ENCODE results near the gene HNRNPA0. TPM values are rescaled to one million over a fixed set of nuclear protein-coding genes. Genes with fewer than 3 reads are reported as not detected.

Gene HNRNPA0
- total RNA-seq, 1 experiment from 2014 or later = 38.9 TPM

DNA sequence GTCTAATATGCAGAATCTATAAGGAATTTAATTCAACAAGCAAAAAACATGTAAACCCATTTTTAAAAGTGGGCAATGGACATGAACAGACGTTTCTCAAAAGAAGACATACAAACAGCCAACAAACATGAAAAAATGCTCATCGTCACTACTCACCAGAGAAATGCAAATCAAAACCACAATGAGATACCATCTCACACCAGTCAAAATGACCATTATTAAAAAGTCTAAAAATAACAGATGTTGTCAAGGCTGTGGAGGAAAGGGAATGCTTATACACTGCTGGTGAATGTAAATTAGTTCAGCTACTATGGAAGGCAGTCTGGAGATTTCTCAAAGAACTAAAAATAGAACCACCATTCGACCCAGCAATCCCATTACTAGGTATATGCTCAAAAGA is 15.2 kb downstream of the HNRNPA0 start:
- no peak overlapping the region for H2AFZ ChIP-seq (ENCODE audit: low read depth, low read length, poor library complexity, severe bottlenecking)
- H3K9me2 ChIP-seq (ENCODE audit: insufficient read depth) = no peaks in the 10 kb centered on the region
- DNase-seq (ENCODE audit: low read depth, low spot score) = no peak
- CTCF ChIA-PET = interaction anchor here (6.0 kb wide), 1 partner anchor 78 kb away, joined by 83 read pairs; no protein-coding TSS in a partner anchor
- no peaks in the 10 kb centered on the region for H3K9me3 ChIP-seq (ENCODE audit: control insufficient read depth in 1 of 2, insufficient read depth in 1 of 2, low read depth in 1 of 2, low read length in 2 of 2)
- intact Hi-C loops (cut with micrococcal nuclease) = no loop called here
- H3K9ac ChIP-seq (ENCODE audit: low read length) = no peak overlapping the region
- H3K27ac ChIP-seq (ENCODE audit: low read depth, low read length) = no peak overlapping the region
- H3K4me1 ChIP-seq (ENCODE audit: control insufficient read depth in 1 of 2, insufficient read depth in 2 of 2, low read length in 2 of 2) = no peaks in the 10 kb centered on the region
- BruUV-seq (replicated peaks) = no TSS peak
- no peaks in the 10 kb centered on the region for H4K20me1 ChIP-seq (ENCODE audit: insufficient read depth)
- no peaks in the 10 kb centered on the region for H3K36me3 ChIP-seq (ENCODE audit: control insufficient read depth in 1 of 2, insufficient read depth in 2 of 2, low read length in 2 of 2)
- ATAC-seq = no peak
- POLR2A ChIA-PET = no interaction called here
- H3K4me2 ChIP-seq (ENCODE audit: low read length) = no peak overlapping the region
- H3K4me3 ChIP-seq (replicated peaks in 1 of 2; ENCODE audit: low read depth in 1 of 2, low read length in 2 of 2) = no peak overlapping the region
- RAD21 ChIA-PET (ENCODE audit: low non-redundant PET in 1 of 2, low total read pairs in 2 of 2, uncharacterized antibody in 2 of 2, unreplicated experiment in 2 of 2) = no interaction called here
- H3K27me3 ChIP-seq (ENCODE audit: insufficient read depth, low read length) = no peaks in the 10 kb centered on the region
- TF ChIP-seq, protein P1, sequence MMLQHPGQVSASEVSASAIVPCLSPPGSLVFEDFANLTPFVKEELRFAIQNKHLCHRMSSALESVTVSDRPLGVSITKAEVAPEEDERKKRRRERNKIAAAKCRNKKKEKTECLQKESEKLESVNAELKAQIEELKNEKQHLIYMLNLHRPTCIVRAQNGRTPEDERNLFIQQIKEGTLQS (IDR thresholded peaks at IDR 0.05) = no peak
- TF ChIP-seq SIN3A (IDR thresholded peaks at IDR 0.05; ENCODE audit: low read depth) (no peak), EGR1 (IDR thresholded peaks at IDR 0.05; ENCODE audit: low read depth) (no peak), SRF (IDR thresholded peaks at IDR 0.05; ENCODE audit: low read depth) (no peak), YY1 (IDR thresholded peaks at IDR 0.05; ENCODE audit: extremely low read depth, insufficient replicate concordance, low read depth, low read length) (no peak), SP1 (IDR thresholded peaks at IDR 0.05; ENCODE audit: low read depth) (no peak), CEBPB (IDR thresholded peaks at IDR 0.05; ENCODE audit: low read depth) (no peak), POLR2A (IDR thresholded peaks at IDR 0.05; ENCODE audit: borderline replicate concordance, extremely low read depth, insufficient read depth, insufficient read length) (no peak), TCF7L2 (IDR thresholded peaks at IDR 0.05; ENCODE audit: borderline replicate concordance, extremely low read depth, insufficient read depth, insufficient read length) (no peak)
- TF ChIP-seq, protein P2, sequence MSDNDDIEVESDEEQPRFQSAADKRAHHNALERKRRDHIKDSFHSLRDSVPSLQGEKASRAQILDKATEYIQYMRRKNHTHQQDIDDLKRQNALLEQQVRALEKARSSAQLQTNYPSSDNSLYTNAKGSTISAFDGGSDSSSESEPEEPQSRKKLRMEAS (IDR thresholded peaks at IDR 0.05) = no peak
- TF ChIP-seq, protein P3, sequence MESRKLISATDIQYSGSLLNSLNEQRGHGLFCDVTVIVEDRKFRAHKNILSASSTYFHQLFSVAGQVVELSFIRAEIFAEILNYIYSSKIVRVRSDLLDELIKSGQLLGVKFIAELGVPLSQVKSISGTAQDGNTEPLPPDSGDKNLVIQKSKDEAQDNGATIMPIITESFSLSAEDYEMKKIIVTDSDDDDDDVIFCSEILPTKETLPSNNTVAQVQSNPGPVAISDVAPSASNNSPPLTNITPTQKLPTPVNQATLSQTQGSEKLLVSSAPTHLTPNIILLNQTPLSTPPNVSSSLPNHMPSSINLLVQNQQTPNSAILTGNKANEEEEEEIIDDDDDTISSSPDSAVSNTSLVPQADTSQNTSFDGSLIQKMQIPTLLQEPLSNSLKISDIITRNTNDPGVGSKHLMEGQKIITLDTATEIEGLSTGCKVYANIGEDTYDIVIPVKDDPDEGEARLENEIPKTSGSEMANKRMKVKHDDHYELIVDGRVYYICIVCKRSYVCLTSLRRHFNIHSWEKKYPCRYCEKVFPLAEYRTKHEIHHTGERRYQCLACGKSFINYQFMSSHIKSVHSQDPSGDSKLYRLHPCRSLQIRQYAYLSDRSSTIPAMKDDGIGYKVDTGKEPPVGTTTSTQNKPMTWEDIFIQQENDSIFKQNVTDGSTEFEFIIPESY (IDR thresholded peaks at IDR 0.05; ENCODE audit: extremely low read depth, insufficient replicate concordance, low read length) = no peak
- TF ChIP-seq, protein P4, sequence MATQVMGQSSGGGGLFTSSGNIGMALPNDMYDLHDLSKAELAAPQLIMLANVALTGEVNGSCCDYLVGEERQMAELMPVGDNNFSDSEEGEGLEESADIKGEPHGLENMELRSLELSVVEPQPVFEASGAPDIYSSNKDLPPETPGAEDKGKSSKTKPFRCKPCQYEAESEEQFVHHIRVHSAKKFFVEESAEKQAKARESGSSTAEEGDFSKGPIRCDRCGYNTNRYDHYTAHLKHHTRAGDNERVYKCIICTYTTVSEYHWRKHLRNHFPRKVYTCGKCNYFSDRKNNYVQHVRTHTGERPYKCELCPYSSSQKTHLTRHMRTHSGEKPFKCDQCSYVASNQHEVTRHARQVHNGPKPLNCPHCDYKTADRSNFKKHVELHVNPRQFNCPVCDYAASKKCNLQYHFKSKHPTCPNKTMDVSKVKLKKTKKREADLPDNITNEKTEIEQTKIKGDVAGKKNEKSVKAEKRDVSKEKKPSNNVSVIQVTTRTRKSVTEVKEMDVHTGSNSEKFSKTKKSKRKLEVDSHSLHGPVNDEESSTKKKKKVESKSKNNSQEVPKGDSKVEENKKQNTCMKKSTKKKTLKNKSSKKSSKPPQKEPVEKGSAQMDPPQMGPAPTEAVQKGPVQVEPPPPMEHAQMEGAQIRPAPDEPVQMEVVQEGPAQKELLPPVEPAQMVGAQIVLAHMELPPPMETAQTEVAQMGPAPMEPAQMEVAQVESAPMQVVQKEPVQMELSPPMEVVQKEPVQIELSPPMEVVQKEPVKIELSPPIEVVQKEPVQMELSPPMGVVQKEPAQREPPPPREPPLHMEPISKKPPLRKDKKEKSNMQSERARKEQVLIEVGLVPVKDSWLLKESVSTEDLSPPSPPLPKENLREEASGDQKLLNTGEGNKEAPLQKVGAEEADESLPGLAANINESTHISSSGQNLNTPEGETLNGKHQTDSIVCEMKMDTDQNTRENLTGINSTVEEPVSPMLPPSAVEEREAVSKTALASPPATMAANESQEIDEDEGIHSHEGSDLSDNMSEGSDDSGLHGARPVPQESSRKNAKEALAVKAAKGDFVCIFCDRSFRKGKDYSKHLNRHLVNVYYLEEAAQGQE (IDR thresholded peaks at IDR 0.05; ENCODE audit: low read depth) = no peak
- H3K79me2 ChIP-seq (ENCODE audit: insufficient read depth, low read length) = no peaks in the 10 kb centered on the region
